ENCODE data around the gene DDB1.

DNA sequence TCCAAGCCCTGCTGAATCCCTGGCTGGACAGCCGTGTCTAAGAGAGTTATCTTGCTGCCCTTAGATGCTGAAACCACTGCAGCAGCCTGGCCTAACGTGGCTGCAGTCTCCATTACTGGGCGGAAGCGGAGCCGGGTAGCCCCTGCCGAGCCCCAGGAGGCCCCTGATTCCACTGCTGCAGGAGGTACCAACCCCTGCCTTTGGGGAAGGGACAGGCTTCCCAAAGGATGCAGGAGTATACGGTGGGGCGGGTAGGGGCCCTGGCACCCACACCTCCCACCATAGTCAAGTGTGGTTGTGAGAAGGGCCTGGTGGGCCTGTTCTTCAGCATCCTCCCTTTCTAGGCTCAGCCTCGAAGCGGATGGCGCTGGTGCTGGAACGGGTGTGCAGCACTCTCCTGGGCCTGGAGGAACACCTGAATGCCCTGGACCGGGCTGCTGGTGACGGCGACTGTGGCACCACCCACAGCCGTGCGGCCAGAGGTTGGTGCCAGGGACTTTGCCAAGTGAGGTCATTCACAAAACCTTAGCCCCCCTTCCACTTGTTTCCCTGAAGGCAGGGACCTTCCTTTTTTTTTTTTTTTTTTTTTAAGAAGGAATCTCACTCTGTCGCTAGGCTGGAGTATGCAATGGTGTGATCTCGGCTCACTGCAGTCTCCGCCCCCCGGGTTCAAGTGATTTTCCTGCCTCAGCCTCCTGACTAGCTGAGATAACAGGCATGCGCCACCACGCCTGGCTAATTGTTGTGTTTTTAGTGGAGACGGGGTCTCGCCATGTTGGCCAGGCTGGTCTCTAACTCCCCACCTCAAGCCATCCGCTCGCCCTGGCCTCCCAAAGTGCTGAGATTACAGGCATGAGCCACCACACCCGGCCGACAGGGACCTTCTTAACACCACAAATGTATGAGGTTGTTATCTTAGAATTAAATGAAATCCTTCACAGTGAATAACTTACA, 11.2 kb upstream of the DDB1 start:
- TF ChIP-seq, protein P1, sequence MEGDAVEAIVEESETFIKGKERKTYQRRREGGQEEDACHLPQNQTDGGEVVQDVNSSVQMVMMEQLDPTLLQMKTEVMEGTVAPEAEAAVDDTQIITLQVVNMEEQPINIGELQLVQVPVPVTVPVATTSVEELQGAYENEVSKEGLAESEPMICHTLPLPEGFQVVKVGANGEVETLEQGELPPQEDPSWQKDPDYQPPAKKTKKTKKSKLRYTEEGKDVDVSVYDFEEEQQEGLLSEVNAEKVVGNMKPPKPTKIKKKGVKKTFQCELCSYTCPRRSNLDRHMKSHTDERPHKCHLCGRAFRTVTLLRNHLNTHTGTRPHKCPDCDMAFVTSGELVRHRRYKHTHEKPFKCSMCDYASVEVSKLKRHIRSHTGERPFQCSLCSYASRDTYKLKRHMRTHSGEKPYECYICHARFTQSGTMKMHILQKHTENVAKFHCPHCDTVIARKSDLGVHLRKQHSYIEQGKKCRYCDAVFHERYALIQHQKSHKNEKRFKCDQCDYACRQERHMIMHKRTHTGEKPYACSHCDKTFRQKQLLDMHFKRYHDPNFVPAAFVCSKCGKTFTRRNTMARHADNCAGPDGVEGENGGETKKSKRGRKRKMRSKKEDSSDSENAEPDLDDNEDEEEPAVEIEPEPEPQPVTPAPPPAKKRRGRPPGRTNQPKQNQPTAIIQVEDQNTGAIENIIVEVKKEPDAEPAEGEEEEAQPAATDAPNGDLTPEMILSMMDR (conservative IDR thresholded peaks at IDR 0.05), result no peak
- TF ChIP-seq ZFX (IDR thresholded peaks at IDR 0.05), result no peak
